Testis (tissue), 2 donors: ENCODE results near the gene ATP8A1.

Experiments used
- CTCF ChIP-seq, 3 experiments: fragments of 450-650 bp in 2 of 3; fragments of 200-600 bp in 1 of 3; sonication (generic) in 1 of 3; IDR thresholded peaks; one replicate each; pipeline ENCODE4 v1.5.1; 2016 to 2019; ENCODE audit warnings: antibody characterized with exemption in 3 of 3, mild to moderate bottlenecking in 2 of 3, moderate library complexity in 1 of 3
- POLR2A ChIP-seq: fragments of 450-650 bp; IDR thresholded peaks from one replicate; pipeline ENCODE4 v1.6.1; 2017; ENCODE audit warnings: antibody characterized with exemption, mild to moderate bottlenecking, moderate library complexity

GRCh38 chr4:42678512-42678911 is 21.6 kb upstream of the ATP8A1 start:
- TF ChIP-seq CTCF (IDR thresholded peaks at IDR 0.05) = no peak
- TF ChIP-seq POLR2A = no peak
